Measurements from ENCODE around the gene TUB. TPM values are rescaled to one million over a fixed set of nuclear protein-coding genes. Genes with fewer than 3 reads are reported as not detected.

TUB gene
- total RNA-seq, 4 donors from 2014 or later: 8.2 to 19.0 (median 13.4) TPM

DNA sequence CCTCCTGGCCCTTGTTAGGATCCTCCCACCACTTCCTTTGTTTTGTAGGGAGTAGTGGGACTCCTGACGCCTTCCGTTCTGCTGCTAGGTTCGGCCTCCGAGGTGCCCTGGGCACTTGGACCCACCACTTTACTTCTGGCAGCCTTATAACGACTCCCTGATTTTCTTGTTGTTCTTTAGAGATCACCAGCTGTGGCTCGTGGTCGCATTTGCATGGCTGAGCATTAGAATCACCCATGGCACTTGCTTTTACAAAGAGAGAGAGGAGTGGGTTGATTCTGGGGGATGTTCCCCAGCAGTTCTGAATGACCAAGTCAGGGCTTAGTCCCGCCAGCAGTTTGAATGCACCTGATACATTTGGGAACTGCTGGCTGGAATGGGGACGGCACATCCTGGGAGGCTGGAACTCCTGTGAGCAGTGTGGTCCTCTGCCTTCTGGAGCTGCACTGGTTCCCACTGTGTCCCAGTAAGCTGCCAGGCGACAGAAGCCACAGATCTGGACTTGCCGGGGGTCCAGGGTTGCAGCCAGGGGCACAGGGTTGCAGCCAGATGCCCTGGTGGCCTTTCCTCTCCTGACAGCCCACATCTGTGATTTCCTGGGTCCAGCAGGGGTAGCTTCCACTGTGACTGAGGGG, 4.1 kb downstream of the TUB start:
- no peak for ATAC-seq
- H3K4me1 ChIP-seq: peaks cover 0 to 59% (median 37%) of the 10 kb centered on the region in 3 donors
- no peaks in the 10 kb centered on the region for H3K9me3 ChIP-seq
- peaks cover 0 to 5% of the 10 kb centered on the region in 2 donors for H3K36me3 ChIP-seq
- H3K4me3 ChIP-seq: no peak overlapping the region
- 81% methylated on average over 5 to 6 of the region's 11 CpGs for WGBS, 2 donors (ENCODE audit: low coverage in 1 of 2)
- TF ChIP-seq, protein P1, sequence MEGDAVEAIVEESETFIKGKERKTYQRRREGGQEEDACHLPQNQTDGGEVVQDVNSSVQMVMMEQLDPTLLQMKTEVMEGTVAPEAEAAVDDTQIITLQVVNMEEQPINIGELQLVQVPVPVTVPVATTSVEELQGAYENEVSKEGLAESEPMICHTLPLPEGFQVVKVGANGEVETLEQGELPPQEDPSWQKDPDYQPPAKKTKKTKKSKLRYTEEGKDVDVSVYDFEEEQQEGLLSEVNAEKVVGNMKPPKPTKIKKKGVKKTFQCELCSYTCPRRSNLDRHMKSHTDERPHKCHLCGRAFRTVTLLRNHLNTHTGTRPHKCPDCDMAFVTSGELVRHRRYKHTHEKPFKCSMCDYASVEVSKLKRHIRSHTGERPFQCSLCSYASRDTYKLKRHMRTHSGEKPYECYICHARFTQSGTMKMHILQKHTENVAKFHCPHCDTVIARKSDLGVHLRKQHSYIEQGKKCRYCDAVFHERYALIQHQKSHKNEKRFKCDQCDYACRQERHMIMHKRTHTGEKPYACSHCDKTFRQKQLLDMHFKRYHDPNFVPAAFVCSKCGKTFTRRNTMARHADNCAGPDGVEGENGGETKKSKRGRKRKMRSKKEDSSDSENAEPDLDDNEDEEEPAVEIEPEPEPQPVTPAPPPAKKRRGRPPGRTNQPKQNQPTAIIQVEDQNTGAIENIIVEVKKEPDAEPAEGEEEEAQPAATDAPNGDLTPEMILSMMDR (IDR thresholded peaks at IDR 0.05): no peak
- TF ChIP-seq EP300 (IDR thresholded peaks at IDR 0.05) (no peak), POLR2AphosphoS5 (IDR thresholded peaks at IDR 0.05) (no peak), POLR2A (IDR thresholded peaks at IDR 0.05) (no peak)
- H3K27me3 ChIP-seq: no peaks in the 10 kb centered on the region
- H3K27ac ChIP-seq: peak overlapping the region in 3 of 4 donors; percentile 38 to 67 (median 42)

DNA sequence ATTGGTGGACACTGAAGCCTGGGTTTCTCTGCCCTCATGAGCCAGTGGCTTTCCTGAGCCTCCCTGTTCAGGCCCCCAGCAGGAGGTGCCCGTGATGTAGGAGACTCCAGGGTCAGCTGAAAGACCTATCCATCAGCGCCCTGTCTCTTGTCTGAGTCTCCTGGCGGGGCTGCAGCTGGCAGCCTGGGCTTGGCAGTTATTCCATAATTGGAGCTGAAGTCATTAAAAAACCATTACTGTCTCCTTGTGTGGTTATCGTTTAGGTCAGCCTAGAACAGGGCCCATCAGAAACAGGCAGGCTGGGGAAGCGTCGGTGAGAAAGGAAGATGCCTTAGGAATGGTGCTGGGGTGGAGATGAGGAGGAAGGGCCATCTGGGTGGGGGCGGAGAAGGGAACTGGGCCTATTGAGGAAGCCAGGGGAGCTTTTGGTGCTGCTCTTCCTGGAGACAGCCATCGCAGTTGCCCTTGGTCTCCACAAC, 5.0 kb downstream of the TUB start:
- peak overlapping the region in 3 of 4 donors; percentile 38 to 67 (median 42) for H3K27ac ChIP-seq
- H3K4me3 ChIP-seq: no peak overlapping the region
- 23 to 24% methylated on average over 4 to 6 of the region's 8 CpGs for WGBS, 2 donors (ENCODE audit: low coverage in 1 of 2)
- peaks cover 0 to 9% of the 10 kb centered on the region in 2 donors for H3K36me3 ChIP-seq
- peak; percentile 25 for ATAC-seq
- TF ChIP-seq, protein P1 (IDR thresholded peaks at IDR 0.05): no peak
- no peak for TF ChIP-seq POLR2A (IDR thresholded peaks at IDR 0.05)
- no peak for TF ChIP-seq EP300 (IDR thresholded peaks at IDR 0.05)
- no peak for TF ChIP-seq POLR2AphosphoS5 (IDR thresholded peaks at IDR 0.05)
- no peaks in the 10 kb centered on the region for H3K9me3 ChIP-seq
- H3K27me3 ChIP-seq: no peaks in the 10 kb centered on the region
- peaks cover 0 to 50% (median 37%) of the 10 kb centered on the region in 3 donors for H3K4me1 ChIP-seq

DNA sequence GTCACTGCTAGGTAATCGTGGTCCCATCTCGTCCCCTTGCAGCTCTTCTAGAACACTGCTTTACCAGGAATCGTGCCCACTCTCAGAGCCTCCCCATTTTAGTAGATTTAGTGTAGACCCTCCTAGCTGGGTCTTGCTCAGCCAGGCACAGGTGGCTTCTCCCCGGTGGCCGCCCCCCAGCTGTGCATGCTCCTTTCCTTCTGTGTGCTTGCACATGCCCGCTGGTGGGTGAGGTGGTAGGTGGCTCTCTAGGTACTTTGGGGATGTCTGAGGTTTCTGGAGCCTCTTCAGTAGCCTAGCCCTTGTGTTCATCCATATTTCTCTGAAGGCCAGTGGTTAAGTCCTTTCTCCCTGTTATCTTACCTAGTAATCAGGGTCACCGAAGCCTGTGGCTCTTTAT, 5.6 kb downstream of the TUB start:
- WGBS, 2 donors (ENCODE audit: low coverage in 1 of 2): 80 to 94% methylated on average over 2 to 5 of the region's 7 CpGs
- TF ChIP-seq, protein P1 (IDR thresholded peaks at IDR 0.05): no peak
- no peak for TF ChIP-seq POLR2AphosphoS5 (IDR thresholded peaks at IDR 0.05)
- no peak for TF ChIP-seq POLR2A (IDR thresholded peaks at IDR 0.05)
- TF ChIP-seq EP300 (IDR thresholded peaks at IDR 0.05): no peak
- H3K4me1 ChIP-seq: peaks cover 0 to 47% (median 35%) of the 10 kb centered on the region in 3 donors
- peaks cover 0 to 9% of the 10 kb centered on the region in 2 donors for H3K36me3 ChIP-seq
- H3K9me3 ChIP-seq: no peaks in the 10 kb centered on the region
- ATAC-seq: no peak
- H3K27me3 ChIP-seq: no peaks in the 10 kb centered on the region
- peak overlapping the region in 3 of 4 donors; percentile 38 to 67 (median 42) for H3K27ac ChIP-seq
- no peak overlapping the region for H3K4me3 ChIP-seq

DNA sequence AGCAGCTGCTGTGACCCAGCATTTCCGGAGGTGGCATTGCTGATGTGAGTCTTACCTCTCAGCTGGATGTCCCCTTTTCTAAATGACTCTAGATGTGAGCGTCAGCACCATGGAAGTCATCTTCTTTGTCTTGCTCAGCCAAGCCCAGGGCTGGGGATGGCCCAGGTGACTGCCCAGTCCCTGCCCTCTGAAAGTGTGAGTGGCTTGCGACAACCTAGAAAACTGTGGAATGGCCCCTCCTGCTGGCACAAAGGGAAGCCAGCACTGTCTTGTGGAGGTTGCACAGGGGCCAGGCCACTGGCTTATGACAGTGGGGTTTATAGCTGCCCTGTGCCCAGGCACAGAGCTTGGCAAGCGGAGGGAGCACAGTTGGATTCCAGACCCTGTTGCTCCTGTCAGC, 6.2 kb downstream of the TUB start:
- no peak for ATAC-seq
- TF ChIP-seq, protein P1 (IDR thresholded peaks at IDR 0.05): peak in 1 of 4 experiments; percentile 22
- no peak for TF ChIP-seq POLR2A (IDR thresholded peaks at IDR 0.05)
- no peak overlapping the region for H3K4me3 ChIP-seq
- H3K27me3 ChIP-seq: no peaks in the 10 kb centered on the region
- peaks cover 0 to 42% (median 29%) of the 10 kb centered on the region in 3 donors for H3K4me1 ChIP-seq
- H3K36me3 ChIP-seq: peaks cover 0 to 9% of the 10 kb centered on the region in 2 donors
- H3K27ac ChIP-seq: peak overlapping the region in 1 of 4 donors; percentile 67
- WGBS, 2 donors (ENCODE audit: low coverage in 1 of 2): 100% methylated on average over 1 of the region's 4 CpGs; no CpG with 5 or more reads in 1 of the 2 donors
- no peaks in the 10 kb centered on the region for H3K9me3 ChIP-seq

DNA sequence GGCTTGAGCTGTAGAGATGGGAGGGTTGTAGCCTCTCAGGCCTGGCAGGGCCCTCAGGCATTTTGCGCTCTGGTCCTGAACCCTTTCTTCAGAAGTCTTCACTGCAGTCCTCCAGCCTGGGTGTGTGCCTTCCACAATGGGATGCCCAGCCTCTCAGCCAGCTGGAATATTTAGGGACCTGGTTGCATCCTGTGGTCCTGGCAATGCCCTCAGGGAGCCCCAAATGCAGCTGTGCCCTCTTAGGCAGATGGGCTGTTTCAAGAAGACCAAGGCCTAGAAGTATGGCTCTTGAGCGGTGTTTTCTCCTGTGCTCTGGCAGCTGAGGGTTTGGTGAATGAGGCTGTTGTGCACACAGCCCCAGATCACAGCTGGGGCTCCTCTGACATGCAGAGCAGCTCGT, 6.7 kb downstream of the TUB start:
- no CpG with 5 or more reads among the region's 3 CpGs for WGBS, 2 donors (ENCODE audit: low coverage in 1 of 2)

More for the DNA sequence above, 6.7 kb downstream of the TUB start:
- Histone ChIP-seq H3K36me3 (peaks cover 0 to 9% of the 10 kb centered on the region in 2 donors), H3K9me3 (no peaks in the 10 kb centered on the region), H3K4me3 (no peak overlapping the region), H3K27ac (no peak overlapping the region), H3K4me1 (peaks cover 0 to 42% (median 29%) of the 10 kb centered on the region in 3 donors), H3K27me3 (no peaks in the 10 kb centered on the region)
- ATAC-seq: no peak
- TF ChIP-seq POLR2AphosphoS5 (IDR thresholded peaks at IDR 0.05) (no peak), POLR2A (IDR thresholded peaks at IDR 0.05) (no peak), EP300 (IDR thresholded peaks at IDR 0.05) (no peak)
- TF ChIP-seq, protein P1 (IDR thresholded peaks at IDR 0.05): no peak
